Activated CD4-positive, alpha-beta T cell treated with anti-CD3 and anti-CD28 coated beads, Interleukin-2, amount 10 ng/mL, durations not matched to agents 7 days and 5 days (primary cell): ENCODE measurements around the gene ADAMTS2. TPM values are rescaled to one million over a fixed set of nuclear protein-coding genes. Genes with fewer than 3 reads are reported as not detected.
A peak's percentile ranks its signal among the peaks of the same experiment; 100 is the strongest.
"Not testable (repeated sequence)": the region's sequence is repeated elsewhere in the genome, so short reads cannot be mapped to it uniquely, and the experiment has no call there.

ENCODE experiments used
- CTCF ChIA-PET: fragments of 350-600 bp; sonication (Branson Sonifier 250); formaldehyde crosslinking; loops from one replicate; lab custom pipeline; 2021; ENCODE audit warnings: antibody characterized with exemption; lab: Charles Lee
- POLR2A ChIA-PET: fragments of 350-600 bp; sonication (Branson Sonifier 250); formaldehyde crosslinking; loops from one replicate; lab custom pipeline; 2021; ENCODE audit warnings: antibody characterized with exemption; lab: Charles Lee
- DNase-seq: peaks from one replicate; pipeline ENCODE4 v3.0.0-alpha.2; 2020
- H3K27ac Mint-ChIP-seq: one replicate; pipeline ENCODE4 v1.8.0; 2021; ENCODE audit warnings: mild to moderate bottlenecking, moderate library complexity, mixed read lengths
- H3K27me3 Mint-ChIP-seq: one replicate; pipeline ENCODE4 v1.8.0; 2021; ENCODE audit warnings: mixed read lengths
- H3K36me3 Mint-ChIP-seq: one replicate; pipeline ENCODE4 v1.8.0; 2021; ENCODE audit warnings: low read depth, mixed read lengths
- H3K4me1 Mint-ChIP-seq: one replicate; pipeline ENCODE4 v1.8.0; 2021; ENCODE audit warnings: mixed read lengths
- H3K4me3 Mint-ChIP-seq: one replicate; pipeline ENCODE4 v1.8.0; 2021; ENCODE audit warnings: mild to moderate bottlenecking, moderate library complexity, mixed read lengths
- H3K9me3 Mint-ChIP-seq: one replicate; pipeline ENCODE4 v1.8.0; 2021; ENCODE audit warnings: mixed read lengths
- total RNA-seq, 2 experiments: library from RNA; stranded (reverse); gene quantifications; one replicate each; pipeline ENCODE4 v1.2.3, GENCODE V29; 2021

The ADAMTS2 gene
- total RNA-seq, 2 experiments from 2014 or later = not detected

- H3K9me3 Mint-ChIP-seq = peaks cover 42% of the 10 kb centered on the region
- no peak for DNase-seq
- H3K36me3 Mint-ChIP-seq = no peaks in the 10 kb centered on the region
- H3K27ac Mint-ChIP-seq = no peak overlapping the region
- CTCF ChIA-PET = interaction anchor here (0.6 kb wide), 1 partner anchor 36 kb away, joined by 4 read pairs; no protein-coding TSS in a partner anchor
- no peaks in the 10 kb centered on the region for H3K27me3 Mint-ChIP-seq
- H3K4me1 Mint-ChIP-seq = no peaks in the 10 kb centered on the region
- no peak overlapping the region for H3K4me3 Mint-ChIP-seq
- POLR2A ChIA-PET = no interaction called here
Measured at GRCh38 chr5:179111267-179112207, 233.7 kb downstream of the ADAMTS2 start.

GRCh38 chr5:179110528-179110927 is 234.7 kb downstream of the ADAMTS2 start:
- ChIA-PET POLR2A (no interaction called here), CTCF (no interaction called here)
- no peak for DNase-seq
- no peak overlapping the region for H3K4me3 Mint-ChIP-seq
- no peaks in the 10 kb centered on the region for H3K27me3 Mint-ChIP-seq
- no peaks in the 10 kb centered on the region for H3K36me3 Mint-ChIP-seq
- no peaks in the 10 kb centered on the region for H3K4me1 Mint-ChIP-seq
- no peak overlapping the region for H3K27ac Mint-ChIP-seq
- peaks cover 36% of the 10 kb centered on the region for H3K9me3 Mint-ChIP-seq

- H3K4me1 Mint-ChIP-seq, H3K27ac Mint-ChIP-seq, CTCF ChIA-PET, DNase-seq, H3K27me3 Mint-ChIP-seq, H3K4me3 Mint-ChIP-seq, H3K36me3 Mint-ChIP-seq, POLR2A ChIA-PET: not testable (repeated sequence)
- H3K9me3 Mint-ChIP-seq = peaks cover 27% of the 10 kb centered on the region
Measured at GRCh38 chr5:179101282-179101681, 244.0 kb downstream of the ADAMTS2 start.

- Mint-ChIP-seq H3K9me3 (peaks cover 58% of the 10 kb centered on the region), H3K27me3 (no peaks in the 10 kb centered on the region), H3K36me3 (no peaks in the 10 kb centered on the region), H3K27ac (no peak overlapping the region), H3K4me1 (no peaks in the 10 kb centered on the region), H3K4me3 (no peak overlapping the region)
- DNase-seq = no peak
- ChIA-PET CTCF (no interaction called here), POLR2A (no interaction called here)
Measured at GRCh38 chr5:179089502-179089901, 255.8 kb downstream of the ADAMTS2 start.

GRCh38 chr5:179080724-179081123 is 264.5 kb downstream of the ADAMTS2 start:
- ChIA-PET CTCF (interaction anchor here (1.0 to 1.2 kb wide), 2 partner anchors 14 to 112 kb away, joined by 3 read pairs; no protein-coding TSS in a partner anchor), POLR2A (no interaction called here)

GRCh38 chr5:179079165-179079987 is 265.9 kb downstream of the ADAMTS2 start:
- Mint-ChIP-seq H3K4me3 (no peak overlapping the region), H3K27ac (no peak overlapping the region), H3K9me3 (peaks cover 74% of the 10 kb centered on the region), H3K4me1 (no peaks in the 10 kb centered on the region), H3K36me3 (peaks cover 66% of the 10 kb centered on the region), H3K27me3 (no peaks in the 10 kb centered on the region)
- DNase-seq = no peak
- POLR2A ChIA-PET = no interaction called here
- CTCF ChIA-PET = interaction anchor here (0.6 kb wide), 1 partner anchor 57 kb away, joined by 3 read pairs; no protein-coding TSS in a partner anchor

More at GRCh38 chr5:179080724-179081123, 264.5 kb downstream of the ADAMTS2 start:
- H3K4me1 Mint-ChIP-seq = no peaks in the 10 kb centered on the region
- peaks cover 60% of the 10 kb centered on the region for H3K36me3 Mint-ChIP-seq
- no peak overlapping the region for H3K4me3 Mint-ChIP-seq
- peaks cover 72% of the 10 kb centered on the region for H3K9me3 Mint-ChIP-seq
- no peak for DNase-seq
- H3K27ac Mint-ChIP-seq = no peak overlapping the region
- H3K27me3 Mint-ChIP-seq = no peaks in the 10 kb centered on the region

- peaks cover 71% of the 10 kb centered on the region for H3K9me3 Mint-ChIP-seq
- H3K4me1 Mint-ChIP-seq = peaks cover 13% of the 10 kb centered on the region
- no peak overlapping the region for H3K27ac Mint-ChIP-seq
- no peak for DNase-seq
- no peak overlapping the region for H3K4me3 Mint-ChIP-seq
- POLR2A ChIA-PET = no interaction called here
- H3K27me3 Mint-ChIP-seq = no peaks in the 10 kb centered on the region
- CTCF ChIA-PET = no interaction called here
- peaks cover 92% of the 10 kb centered on the region for H3K36me3 Mint-ChIP-seq
Measured at GRCh38 chr5:179065703-179066102, 279.6 kb downstream of the ADAMTS2 start.

- no peak for DNase-seq
- H3K4me1 Mint-ChIP-seq = peaks cover 24% of the 10 kb centered on the region
- H3K9me3 Mint-ChIP-seq = peaks cover 53% of the 10 kb centered on the region
- H3K27me3 Mint-ChIP-seq = peaks cover 2% of the 10 kb centered on the region
- H3K27ac Mint-ChIP-seq = peak overlapping the region; percentile 96
- peaks cover 64% of the 10 kb centered on the region for H3K36me3 Mint-ChIP-seq
- ChIA-PET CTCF (interaction anchor here (1.3 kb wide), 2 partner anchors 9 to 31 kb away, joined by 3 read pairs; no protein-coding TSS in a partner anchor), POLR2A (no interaction called here)
- H3K4me3 Mint-ChIP-seq = peak overlapping the region; percentile 93
Measured at GRCh38 chr5:179061025-179061424, 284.2 kb downstream of the ADAMTS2 start.

Other genes starting within 250 kb of the ADAMTS2 start
- gene RUFY1, start 205.1 kb upstream of the ADAMTS2 start, total RNA-seq = 10 to 100 TPM; 50.5 to 53.4 TPM